AG10803 (cell line): ENCODE results near the gene TMEM202.
"Not testable (repeated sequence)": the region's sequence is repeated elsewhere in the genome, so short reads cannot be mapped to it uniquely, and the experiment has no call there.

Experiments used
- DNase-seq: peaks from one replicate; pipeline ENCODE4 v3.0.0; 2010; ENCODE audit warnings: low read depth
- H3K4me3 ChIP-seq: 2 replicates; pipeline ENCODE4 v1.5.1; 2011; ENCODE audit warnings: mild to moderate bottlenecking, low read length, control low read depth
- CTCF ChIP-seq: conservative IDR thresholded peaks from 2 replicates; pipeline ENCODE4 v1.5.1; 2011; ENCODE audit warnings: mild to moderate bottlenecking, low read length, control low read depth, inconsistent platforms

The TMEM202 gene

GRCh38 chr15:72420576-72420975 is 22.5 kb downstream of the TMEM202 start:
- TF ChIP-seq CTCF: no peak
- no peak for DNase-seq
- no peak overlapping the region for H3K4me3 ChIP-seq

DNA sequence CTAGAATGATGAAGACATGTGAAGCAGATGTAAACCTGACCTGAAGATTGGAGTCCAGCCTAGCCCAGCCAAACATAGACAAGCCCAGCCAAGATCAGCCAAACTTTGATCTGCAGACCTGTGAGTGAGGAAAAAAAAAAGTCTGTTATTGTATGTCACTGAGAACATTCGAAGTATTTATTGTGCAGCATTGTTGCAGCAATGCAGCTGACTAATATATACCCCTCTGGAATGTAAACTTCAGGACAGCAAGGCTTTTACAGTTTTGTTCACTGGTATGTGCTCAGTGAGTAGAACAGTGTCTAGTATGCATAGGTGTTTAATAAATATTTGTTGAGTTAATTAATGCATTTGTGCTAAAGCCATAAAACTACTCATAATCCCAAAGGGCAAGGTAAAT is 23.4 kb downstream of the TMEM202 start:
- no peak for TF ChIP-seq CTCF
- DNase-seq: no peak
- H3K4me3 ChIP-seq: no peak overlapping the region

DNA sequence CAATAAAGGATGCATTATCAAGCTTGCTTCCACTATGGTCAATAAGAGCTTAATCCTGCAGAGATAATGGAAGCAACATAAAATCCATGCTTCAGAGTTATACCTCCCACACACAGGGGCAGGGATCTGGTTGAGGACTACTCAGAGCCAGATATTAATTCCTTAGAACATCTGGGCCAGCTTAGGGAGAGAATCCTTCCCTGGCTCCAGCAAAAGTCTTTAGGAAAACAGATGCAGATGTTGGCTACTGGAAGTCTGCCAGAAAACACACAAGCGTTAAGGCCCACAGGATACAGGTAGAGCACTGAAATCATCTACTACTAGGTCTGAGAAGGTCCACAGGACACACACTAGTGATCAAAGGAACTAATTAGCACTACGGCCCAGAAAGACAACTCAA is 25.2 kb downstream of the TMEM202 start:
- no peak overlapping the region for H3K4me3 ChIP-seq
- TF ChIP-seq CTCF: no peak
- DNase-seq: peak; percentile 2

DNA sequence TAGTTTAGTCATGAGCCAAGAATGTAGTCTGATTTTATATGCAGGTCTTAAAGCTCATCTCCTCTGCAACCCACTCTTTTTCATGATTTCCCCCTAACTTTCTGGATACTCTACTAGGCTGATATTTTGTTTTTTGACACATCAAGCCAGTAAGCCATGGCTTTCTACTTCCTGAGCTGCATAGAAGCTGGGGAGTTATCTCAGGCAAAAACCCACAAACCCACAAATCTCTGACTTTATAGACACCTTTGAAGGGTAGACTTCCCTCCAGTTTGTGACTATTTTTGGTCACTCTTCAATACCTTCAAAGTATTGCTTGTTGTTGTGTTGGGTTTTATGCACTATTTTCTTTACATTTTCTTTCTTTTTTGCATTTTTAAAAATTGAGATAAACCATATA is 28.6 kb downstream of the TMEM202 start:
- no peak for TF ChIP-seq CTCF
- H3K4me3 ChIP-seq: no peak overlapping the region
- no peak for DNase-seq

GRCh38 chr15:72437650-72438316 is 39.7 kb downstream of the TMEM202 start:
- DNase-seq: no peak
- no peak for TF ChIP-seq CTCF
- H3K4me3 ChIP-seq: no peak overlapping the region

GRCh38 chr15:72442848-72443247 is 44.7 kb downstream of the TMEM202 start:
- H3K4me3 ChIP-seq, DNase-seq: not testable (repeated sequence)

DNA sequence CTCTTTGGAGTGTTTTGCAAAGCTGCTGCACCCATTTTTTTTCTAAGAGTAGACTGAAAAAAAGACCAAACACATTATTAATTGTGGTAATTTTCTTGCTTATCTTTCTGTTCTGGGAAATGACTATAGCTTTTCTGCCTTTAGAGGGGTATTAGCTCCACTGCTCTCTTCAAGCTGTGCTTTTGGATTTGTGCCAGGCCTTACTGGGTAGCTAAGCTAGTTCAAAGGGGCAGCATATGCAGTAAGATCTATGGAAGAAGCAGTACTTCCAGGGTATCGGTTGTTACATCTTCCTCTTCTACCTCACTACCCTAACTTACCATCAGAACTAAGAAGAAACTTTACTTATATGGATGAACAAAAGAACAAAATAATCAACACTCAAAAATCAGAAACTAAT is 47.3 kb downstream of the TMEM202 start:
- H3K4me3 ChIP-seq: no peak overlapping the region
- DNase-seq: no peak
- TF ChIP-seq CTCF: no peak

- H3K4me3 ChIP-seq: no peak overlapping the region
- no peak for TF ChIP-seq CTCF
- DNase-seq: no peak
Measured at GRCh38 chr15:72450805-72451204, 52.7 kb downstream of the TMEM202 start.
